ENCODE measurements around the gene ATXN2.
A peak's percentile ranks its signal among the peaks of the same experiment; 100 is the strongest.

ATXN2 gene

DNA sequence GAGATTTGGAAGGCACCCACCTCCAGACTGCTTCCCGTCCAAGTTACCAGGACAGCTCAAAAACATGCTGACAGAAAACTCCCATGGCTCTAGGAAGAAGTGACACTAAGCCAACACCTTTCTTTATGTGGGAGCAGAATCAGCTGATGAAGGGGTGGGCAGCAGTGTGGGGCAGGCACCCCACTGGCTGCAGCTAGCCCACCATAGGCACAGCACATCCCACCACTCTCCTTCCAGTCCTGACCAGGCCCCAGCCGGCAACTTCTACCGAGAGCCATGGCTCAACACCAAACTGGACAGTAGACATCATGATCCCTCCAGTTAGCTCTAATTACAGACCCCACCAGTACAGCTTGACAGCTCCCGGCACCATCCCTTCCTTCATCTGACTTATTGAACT, 148.4 kb downstream of the ATXN2 start:
- no peak for DNase-seq

DNA sequence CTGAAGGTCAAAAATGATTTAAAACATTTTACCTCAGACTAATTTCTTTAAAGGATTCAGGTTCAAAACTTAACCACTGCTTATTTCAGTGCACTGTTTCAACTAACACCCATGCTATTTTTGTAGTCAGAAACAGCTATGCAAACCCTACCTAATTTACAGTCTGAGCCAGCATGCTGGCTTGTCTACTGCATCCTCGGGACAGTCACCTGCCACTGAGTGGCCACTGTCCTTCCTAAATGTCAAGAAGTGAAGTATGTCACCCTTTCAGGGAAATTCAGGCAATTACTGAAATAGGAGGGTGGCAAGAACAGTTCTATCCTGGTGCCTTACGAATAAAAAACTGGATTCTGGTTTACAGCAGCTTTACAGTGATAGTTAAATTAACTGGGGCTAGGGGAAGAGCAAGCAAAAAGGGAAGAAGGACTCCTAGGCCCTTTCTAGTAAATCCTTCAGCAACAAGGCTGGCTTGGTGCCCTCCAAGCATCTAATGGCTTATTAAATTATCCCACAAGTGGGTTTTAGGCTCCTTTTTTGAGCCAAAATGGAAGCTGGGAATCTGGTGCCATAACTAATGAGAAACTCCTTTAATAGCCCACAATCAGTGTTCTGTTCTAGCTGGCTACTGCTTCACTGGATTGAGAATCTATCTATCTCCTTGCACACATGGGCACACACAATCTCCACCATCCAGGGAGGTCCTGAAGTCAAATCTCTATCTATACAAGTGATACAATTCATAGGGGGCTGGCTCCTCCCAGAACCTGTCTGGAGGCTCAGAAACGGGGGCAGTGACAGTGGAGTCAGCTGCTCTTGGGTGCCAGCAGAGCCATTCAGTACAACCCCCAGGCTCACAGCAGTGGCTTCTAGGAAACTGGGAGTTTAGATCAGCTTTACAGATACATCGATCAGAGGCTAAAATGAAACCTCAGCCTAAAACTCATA, 150.0 kb downstream of the ATXN2 start:
- DNase-seq, result no peak

DNA sequence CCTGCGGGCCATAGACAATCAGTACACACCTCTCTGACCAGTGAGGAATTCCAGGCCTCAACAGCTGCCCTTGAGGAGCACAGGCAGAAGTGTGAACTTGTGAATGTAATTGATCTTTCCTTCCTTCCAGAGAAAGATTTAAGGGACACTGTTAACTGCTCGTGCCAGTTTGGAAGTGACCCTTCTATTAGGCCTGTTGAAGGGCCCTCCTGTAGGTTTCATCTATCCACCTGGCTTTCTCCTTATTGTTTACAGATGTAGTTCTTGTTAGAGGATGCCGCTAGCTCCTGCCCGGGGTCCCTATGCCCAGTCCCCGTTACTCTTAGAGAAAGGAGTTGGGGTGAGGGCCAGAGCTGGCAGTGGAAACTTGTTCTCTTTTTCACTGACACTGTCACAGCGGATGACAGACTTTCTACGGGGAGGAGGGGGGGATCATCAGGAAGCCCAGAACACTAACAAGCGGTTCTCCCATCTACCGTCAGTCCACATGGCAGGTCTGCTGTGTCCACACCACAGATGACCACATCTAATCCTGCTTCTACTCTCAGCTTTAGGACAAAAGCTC, 150.8 kb downstream of the ATXN2 start:
- no peak for DNase-seq

DNA sequence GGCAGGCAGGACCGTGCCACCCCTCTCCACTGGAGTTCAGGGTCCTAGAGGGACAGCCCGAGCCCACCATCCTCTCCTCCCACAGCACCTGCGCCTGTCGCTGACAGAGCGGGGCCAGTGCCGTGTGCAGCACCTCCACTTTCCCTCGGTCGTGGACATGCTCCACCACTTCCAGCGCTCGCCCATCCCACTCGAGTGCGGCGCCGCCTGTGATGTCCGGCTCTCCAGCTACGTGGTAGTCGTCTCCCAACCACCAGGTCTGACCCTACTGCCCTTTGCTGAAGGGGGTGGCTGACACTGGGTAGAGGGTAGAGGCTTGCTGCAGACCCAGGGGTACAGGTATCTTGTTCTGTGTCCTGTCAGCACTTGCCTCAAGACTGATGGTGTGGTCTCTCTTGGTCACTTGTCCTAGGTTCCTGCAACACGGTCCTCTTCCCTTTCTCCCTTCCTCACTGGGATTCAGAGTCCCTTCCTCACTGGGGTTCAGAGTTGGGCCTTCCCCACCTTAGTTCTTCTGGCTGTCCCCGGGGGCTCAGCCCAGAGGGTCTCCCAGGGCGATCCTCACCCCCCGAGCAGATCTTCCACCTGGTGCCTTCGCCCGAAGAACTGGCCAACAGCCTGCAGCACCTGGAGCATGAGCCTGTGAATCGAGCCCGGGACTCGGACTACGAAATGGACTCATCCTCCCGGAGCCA, 151.4 kb downstream of the ATXN2 start:
- no peak for DNase-seq

DNA sequence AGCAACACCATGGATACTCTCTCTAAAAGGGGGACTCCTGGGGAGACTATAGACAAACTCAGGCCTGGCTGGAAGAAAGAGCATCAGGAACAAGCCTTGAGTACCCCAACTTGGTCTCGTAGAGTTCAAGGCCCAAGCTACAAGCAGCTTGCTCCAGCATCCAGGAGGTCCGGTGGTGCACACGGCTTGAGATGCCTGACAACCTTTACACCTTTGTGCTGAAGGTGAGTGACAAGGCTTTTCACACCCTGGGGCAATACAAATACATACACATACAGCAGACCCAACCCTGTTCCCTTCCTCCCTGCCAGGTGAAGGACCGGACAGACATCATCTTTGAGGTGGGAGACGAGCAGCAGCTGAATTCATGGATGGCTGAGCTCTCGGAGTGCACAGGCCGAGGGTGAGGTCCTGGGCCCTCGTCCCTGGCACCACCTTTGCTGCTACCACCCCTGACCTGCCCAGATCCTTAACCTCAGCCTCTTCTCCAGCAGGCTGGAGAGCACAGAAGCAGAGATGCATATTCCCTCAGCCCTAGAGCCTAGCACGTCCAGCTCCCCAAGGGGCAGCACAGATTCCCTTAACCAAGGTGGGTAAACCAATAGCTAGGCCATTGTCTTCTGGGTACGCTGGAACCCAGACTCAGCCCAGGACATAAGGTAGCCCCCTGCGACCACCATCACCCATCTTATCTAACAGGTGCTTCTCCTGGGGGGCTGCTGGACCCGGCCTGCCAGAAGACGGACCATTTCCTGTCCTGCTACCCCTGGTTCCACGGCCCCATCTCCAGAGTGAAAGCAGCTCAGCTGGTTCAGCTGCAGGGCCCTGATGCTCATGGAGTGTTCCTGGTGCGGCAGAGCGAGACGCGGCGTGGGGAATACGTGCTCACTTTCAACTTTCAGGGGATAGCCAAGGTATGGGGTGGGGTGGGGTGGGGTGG, 152.2 kb downstream of the ATXN2 start:
- no peak for DNase-seq

DNA sequence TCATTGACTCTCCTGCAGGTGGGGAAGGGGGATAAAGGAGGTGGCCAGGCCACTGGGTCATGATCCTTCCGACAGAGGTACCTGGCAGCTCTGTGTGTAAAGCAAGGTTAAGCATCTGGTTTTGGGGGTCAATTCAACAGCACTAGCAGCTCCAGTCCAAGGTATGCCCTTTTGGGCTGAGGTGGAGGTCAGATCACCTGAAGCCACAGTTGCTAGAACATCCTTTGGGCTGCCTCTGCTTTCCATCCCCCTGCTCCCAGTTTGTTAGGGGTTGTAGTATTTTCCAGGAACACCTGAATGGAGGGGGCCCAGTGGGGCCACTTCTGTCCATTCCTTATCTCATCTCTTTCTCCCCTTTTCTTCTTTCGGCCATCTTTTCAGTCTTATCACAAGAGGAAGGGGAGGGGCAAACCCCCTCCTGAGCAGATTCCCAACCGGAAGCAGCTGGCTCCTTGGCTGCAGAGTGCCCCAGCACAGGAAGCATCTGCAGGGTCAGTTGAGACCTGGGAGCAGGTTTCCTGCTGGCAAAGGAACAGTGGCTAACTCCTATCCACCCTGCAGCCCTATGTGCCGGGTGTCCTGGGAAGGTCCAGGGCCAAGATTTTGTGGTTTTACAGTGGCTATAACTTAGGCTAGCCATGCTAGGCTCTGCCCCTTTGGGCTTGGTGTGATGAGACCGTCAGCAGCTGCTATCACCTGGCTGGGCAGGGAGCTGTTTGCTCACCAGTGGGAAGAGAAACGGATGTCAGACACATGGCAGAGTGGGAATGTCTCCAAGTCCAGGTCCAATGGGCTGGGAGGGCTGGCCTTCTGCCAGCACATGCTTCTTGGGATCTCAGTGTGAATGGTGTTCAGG, 153.2 kb downstream of the ATXN2 start:
- DNase-seq, result no peak

DNA sequence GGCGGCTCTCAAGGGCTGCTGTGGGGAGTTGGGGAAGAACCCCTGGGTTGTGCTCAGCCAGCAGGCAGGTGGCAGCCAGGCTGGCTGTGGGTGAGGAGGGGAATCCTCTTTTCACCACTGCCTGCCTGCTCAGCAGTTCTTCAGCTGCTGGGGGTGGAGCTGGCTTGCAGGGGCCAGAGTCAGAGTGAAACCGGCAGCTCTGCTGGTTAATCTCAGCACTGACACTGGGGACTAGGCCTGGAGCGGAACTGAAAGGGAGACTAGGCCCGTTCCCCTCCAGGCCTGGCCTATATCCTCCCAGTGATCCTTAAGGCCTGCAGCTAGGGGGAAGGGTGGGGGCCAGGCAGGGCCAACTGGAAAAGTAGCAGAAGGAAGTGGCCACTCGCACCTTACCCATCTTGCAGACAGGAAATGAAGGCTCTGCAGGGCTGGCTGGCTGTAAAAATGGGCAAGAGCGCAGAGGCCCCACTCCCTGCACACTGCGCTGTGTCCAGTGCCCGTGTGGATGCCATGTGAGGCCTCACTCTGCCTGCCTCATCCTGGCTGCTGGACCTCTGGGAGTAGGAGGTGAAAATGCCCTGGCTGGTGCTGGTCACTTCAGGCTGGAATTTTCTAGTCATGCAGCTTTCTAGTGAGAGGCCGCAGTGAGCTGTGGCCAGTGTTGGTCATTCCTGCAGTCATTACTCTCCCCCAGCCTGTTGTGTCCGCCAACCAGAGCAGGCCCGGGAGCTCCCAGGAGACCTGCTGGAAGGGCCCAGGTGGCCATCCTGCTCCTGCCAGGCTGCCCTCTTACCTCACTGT, 154.0 kb downstream of the ATXN2 start:
- DNase-seq, result peak; percentile 71 to 77

DNA sequence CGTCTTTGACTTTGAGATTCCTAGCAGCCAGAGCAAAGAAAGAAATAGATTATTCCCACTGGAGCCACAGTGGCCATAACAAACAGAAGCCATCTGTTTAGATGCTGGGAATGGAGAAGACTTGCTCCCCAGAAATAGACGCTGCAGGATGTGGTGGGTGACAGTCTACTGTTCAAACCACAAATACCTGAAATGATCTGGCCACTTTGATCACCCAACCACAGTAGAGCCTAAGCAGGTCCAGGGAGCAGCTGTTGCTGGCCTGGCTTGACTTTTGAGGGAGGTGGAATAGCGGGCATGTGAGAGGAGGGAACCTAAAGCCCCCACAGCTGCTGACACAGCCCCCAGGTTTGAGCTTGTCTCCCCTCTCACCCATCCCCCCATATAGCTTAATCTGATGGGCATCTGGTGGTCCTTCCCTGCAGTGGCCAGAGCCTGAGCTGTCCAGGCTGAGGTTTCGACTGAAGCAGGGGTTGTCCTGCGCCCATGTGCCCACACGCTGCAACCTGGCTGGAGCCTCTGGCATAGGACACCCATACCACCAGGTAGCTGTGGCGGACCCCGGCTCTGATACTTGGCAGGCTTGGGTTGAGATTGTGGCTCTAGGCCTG, 154.7 kb downstream of the ATXN2 start:
- no peak for DNase-seq

DNA sequence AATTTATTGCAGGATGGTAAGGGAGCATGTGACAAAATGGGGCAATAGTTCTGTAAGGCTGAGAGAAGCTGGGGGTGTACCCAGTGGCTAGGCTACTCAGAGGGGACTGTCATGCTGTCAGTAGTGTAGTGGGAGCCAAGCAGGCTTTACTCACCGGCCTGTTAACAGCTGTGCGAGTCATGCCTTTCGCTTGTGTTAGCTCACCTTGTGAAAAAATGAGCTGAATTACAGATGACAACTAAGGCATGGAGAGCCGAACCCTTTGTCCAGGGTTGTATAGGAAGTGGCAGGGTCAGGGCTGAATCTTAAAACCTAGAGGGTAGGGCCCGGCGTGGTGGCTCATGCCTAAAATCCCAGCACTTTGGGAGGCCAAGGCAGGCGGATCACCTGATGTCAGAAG, 155.5 kb downstream of the ATXN2 start:
- DNase-seq, result peak in 1 of 2 experiments; percentile 56

DNA sequence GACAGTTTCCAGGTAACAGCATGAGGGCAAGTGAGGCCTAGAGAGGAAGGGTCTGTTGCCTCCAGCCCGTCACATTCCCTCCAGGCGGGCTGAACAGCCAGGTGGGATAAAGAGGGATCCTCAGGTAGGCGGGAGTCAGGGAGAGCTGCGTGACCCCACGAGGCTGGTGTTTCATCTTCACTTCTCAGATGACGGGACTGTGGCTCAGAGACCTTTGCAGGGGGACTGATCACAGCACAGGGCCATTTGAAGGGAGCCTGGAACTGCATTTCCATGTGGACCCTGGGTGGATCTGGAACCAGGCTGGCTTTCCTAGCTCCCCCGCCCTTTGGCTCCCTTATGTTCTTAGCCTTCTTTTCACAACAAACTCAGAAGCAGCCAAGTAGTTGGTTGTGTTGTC, 156.0 kb downstream of the ATXN2 start:
- no peak for DNase-seq

DNA sequence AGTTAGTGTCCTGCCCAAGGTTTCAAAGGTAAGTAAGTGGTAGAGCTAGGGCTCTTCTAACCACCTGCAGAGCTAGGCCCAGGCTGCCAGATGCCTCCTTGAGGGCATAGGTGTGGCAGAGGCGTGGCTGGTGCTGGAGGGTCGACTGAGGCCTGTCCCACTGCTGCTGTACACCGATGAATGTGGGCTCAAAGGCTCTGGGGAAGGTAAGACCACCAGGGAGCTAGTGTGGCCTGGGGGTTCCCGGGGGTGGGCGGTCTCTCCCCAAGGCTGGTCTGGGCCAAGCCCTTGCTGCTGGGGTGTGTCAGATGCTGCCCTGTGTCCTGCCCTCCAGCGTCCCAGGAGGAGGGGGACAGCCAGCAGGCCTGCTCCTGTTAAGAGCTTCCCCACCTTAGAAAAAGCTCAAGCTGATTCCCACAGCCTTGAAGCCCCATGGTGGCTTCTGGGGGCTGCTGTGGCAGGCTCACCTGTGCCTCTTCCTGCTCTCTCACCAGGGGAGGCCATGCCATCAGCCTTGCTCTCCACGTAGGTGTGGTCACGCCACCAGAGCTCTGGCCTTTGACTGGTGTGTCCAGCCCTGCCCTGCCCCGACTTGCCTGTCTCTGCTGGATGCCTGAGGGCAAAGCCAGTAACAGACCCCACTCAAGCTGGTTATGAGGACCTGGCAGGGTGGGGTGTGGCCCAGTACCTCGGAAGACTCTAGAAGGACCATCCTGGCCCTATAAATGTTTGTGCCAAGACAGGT, 156.6 kb downstream of the ATXN2 start:
- no peak for DNase-seq

DNA sequence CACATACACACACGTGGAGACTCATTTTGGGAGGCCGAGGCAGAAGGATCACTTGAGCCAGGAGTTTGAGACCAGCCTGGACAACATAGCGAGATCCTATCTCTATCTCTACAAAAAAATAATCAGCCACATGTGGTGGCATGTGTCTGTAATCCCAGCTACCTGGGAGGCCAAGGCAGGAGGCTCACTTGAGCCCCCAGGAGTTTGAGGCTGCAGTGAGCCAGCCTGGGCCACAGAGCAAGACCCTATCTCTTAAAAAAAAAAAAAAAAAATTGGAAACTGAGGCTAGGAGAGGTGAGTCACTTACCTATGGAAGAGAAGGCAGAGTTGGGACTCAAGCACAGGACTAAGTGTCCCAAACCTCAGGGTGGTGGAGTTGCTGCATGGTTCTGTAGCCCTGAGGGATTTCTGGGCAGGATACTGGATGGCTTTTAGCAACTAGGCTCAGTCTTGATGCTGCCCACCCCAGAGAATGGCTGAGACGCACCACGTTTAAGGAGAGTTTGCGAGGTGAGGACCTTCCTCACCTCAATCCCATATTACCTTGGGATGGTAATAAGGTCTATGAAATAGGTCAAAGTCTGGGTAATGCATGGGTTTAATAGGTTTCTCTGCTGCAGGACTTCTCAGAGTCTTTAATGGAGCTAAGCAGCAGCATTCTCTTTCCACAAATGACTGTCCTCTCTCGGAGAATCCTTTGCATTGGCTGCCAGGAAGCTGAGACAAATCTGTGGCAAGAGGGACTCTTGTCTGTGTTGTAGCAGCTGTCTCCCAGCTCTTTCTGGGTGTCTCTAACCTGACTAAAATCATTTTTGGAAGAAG, 157.8 kb downstream of the ATXN2 start:
- DNase-seq, result no peak

DNA sequence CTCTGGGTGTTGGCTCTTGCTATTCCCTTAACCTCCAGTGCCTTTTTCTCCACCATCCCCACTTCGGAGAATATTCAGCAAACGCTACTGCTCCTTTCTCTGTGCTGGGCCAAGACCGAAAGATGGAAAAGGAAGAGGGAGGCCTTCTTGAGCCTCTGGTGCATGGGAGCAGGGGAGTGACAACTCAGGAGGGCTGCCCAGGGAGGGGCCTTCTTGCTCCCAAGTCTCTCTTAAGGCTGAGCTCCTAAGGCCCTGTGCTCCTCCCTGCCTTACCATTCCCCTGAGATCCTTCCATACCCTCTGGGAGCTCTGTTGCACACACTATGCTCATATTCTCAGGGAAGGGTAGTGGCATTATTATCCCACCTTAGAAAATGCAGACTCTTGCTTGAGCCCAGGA, 158.5 kb downstream of the ATXN2 start:
- DNase-seq, result no peak

DNA sequence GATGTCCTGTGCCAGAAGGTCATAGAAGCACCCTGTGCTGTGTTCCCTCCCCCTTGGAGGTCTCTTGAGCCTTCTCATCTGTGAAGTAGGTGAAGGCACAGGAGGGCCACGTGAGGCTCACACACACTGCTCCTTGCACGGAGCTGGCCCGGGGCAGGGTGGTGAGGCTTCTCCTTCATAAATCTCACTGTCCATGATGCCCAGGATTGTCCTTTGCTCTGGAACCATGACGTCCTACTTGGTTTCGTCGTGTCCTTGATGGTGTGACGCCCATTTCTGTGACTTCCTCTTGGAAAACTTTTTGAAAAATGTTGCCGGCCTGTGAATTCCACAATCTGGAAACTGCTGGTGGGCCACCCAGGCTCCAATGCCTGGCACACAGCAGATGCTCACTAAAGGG, 159.0 kb downstream of the ATXN2 start:
- no peak for DNase-seq

DNA sequence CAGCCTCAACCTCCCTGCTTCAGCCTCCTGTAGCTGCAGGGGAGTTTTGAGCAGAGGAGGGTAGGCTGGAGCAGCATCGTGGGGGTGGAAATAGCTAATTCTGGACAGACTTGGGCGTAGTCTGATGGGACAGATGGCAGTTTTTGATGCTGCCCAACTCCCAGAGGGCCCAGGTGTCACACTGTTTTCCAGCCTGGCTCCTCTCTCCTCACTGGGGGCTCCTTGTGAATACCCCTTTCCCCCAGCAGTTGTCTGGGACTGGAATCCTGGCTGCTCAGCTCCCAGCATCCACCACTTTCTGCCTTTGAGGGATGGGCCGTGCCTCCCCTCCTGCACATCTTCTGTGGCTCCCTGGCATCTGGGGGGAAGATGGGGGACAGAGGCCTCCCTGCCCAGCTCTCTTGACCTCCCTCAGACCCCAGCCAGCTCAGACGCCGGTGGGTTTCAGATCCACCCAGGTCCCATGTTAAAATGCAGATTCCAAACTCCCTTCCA, 159.4 kb downstream of the ATXN2 start:
- DNase-seq, result no peak

DNA sequence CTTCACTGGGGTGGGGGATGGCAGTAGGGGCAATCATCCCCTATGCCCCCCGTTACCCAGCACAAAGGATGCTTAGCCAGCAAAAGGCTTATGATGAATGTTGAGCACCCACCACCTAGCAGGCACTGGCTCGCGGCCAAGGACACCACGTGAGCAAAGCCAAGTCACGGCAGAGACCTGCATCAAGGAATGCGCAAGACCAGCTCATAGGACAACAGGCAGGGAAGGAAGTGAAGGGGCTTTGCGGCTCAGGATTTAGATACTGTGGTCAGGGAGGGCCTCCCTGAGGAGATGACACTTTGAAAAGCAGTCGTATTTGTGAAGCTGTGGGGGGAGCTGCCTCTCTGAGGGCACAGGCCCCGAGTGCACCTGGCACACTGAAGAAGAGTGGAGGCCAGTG, 160.6 kb downstream of the ATXN2 start:
- DNase-seq, result peak; percentile 44 to 51

DNA sequence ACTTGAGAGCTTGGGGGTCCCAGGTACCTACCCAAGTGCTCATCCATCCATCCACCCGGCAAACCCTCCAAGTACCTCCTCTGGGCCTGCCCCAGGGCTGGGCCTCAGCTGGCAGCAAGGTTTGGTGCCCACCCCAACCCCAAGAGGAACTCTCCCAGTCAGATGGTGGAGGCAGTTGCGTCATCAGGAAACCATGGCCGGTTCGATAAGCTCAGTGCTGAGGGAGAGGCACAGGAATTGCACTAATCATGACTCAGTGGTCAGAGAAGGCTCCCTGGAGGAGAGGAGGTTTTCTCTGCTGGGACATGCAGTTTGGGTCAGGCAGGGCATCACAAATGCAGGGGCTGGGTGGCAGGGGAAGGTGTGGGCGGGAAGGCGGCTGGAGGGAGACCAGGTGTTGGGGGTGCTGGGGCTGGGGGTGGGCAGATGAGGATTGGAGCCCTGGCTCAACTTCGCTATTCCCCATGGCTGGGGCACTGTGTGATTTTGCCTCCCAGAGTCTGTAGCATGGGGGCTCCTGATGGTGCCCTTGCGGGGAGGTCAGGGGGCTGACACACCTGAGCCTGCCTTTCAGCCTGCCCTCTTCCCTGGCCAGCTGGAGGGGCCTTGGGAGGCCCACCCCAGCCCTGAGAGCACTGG, 161.2 kb downstream of the ATXN2 start:
- no peak for DNase-seq

DNA sequence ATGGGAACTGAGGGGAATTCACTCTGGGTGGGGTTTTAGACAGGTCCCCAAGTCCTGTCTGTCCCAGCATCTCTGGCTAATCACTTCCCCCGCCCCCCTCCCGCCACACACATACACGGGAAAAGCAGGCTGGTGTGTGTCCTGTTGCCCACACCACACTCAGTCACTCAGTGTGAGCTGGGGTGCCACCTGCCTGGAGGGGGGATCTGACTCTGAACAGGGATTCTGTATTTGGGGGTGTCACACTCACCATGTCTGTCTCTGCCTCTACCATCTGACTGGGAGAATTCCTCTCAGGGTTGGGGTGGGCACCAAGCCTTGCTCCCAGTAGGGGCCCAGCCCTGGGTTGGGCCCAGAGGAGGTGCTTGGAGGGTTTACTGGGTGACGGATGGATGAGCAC, 162.3 kb downstream of the ATXN2 start:
- no peak for DNase-seq
